HepG2 (cell line): ENCODE data around the gene SFTA2. TPM values are rescaled to one million over a fixed set of nuclear protein-coding genes. Genes with fewer than 3 reads are reported as not detected.
A peak's percentile ranks its signal among the peaks of the same experiment; 100 is the strongest.

ENCODE experiments used
- AHR ChIP-seq: IDR thresholded peaks from 2 replicates; pipeline ENCODE4 v1.6.1; 2018; ENCODE audit warnings: missing genetic modification reagents, missing compliant biosample characterization
- ATF7 ChIP-seq, 2 experiments: fragments of 450-650 bp in 1 of 2; sonication (generic) in 1 of 2; formaldehyde crosslinking in 1 of 2; IDR thresholded peaks; 2 replicates each; pipeline versions ENCODE4 v1.4.0 to v1.6.1; 2016 to 2020; ENCODE audit warnings: antibody characterized with exemption in 1 of 2, mild to moderate bottlenecking in 1 of 2, missing genetic modification reagents in 1 of 2
- DNMT1 ChIP-seq: sonication (generic); formaldehyde crosslinking; IDR thresholded peaks from 2 replicates; pipeline ENCODE4 v1.5.1; 2020; ENCODE audit warnings: mild to moderate bottlenecking, missing genetic modification reagents
- IKZF4 ChIP-seq: sonication (generic); formaldehyde crosslinking; IDR thresholded peaks from 2 replicates; pipeline ENCODE4 v1.5.1; 2020; ENCODE audit warnings: borderline replicate concordance, mild to moderate bottlenecking, low read depth, missing genetic modification reagents; ENCODE audit errors: not compliant biosample characterization
- ISL2 ChIP-seq: sonication (generic); formaldehyde crosslinking; IDR thresholded peaks from 2 replicates; pipeline ENCODE4 v1.5.0; 2020; ENCODE audit warnings: missing genetic modification reagents
- JUN ChIP-seq: sonication (generic); formaldehyde crosslinking; IDR thresholded peaks from 2 replicates; pipeline ENCODE4 v1.4.0; 2020; ENCODE audit warnings: mild to moderate bottlenecking, missing genetic modification reagents
- NR2F6 ChIP-seq, 2 experiments: IDR thresholded peaks; 2 replicates each; pipeline ENCODE4 v1.6.1; 2016; ENCODE audit warnings: antibody characterized with exemption in 1 of 2, mild to moderate bottlenecking in 1 of 2
- PRPF4 ChIP-seq: fragments of 200-400 bp; formaldehyde crosslinking; IDR thresholded peaks from 2 replicates; pipeline ENCODE4 v1.6.1; 2016; ENCODE audit warnings: low read length, low read depth; ENCODE audit not compliant: poor library complexity, severe bottlenecking
- SIX1 ChIP-seq: sonication (generic); formaldehyde crosslinking; IDR thresholded peaks from 2 replicates; pipeline ENCODE4 v1.4.0; 2020; ENCODE audit warnings: missing genetic modification reagents, borderline replicate concordance
- SMARCC2 ChIP-seq: fragments of 450-650 bp; IDR thresholded peaks from 2 replicates; pipeline ENCODE4 v1.6.1; 2017; ENCODE audit warnings: antibody characterized with exemption, mild to moderate bottlenecking
- SP2 ChIP-seq: sonication (generic); formaldehyde crosslinking; IDR thresholded peaks from 2 replicates; pipeline ENCODE4 v1.5.1; 2020; ENCODE audit warnings: mild to moderate bottlenecking, missing genetic modification reagents
- YY1 ChIP-seq: IDR thresholded peaks from 2 replicates; pipeline ENCODE4 v1.6.1; 2011; ENCODE audit warnings: low read length, low read depth, moderate library complexity, mild to moderate bottlenecking; ENCODE audit not compliant: insufficient read depth, insufficient replicate concordance
- ZFP90 ChIP-seq: sonication (generic); formaldehyde crosslinking; IDR thresholded peaks from 2 replicates; pipeline ENCODE4 v1.8.0; 2022; ENCODE audit warnings: missing genetic modification reagents, mild to moderate bottlenecking, inconsistent platforms, borderline replicate concordance
- ZKSCAN8 ChIP-seq: IDR thresholded peaks from 2 replicates; pipeline ENCODE4 v1.6.1; 2016; ENCODE audit warnings: borderline replicate concordance, missing genetic modification reagents, missing compliant biosample characterization
- ZNF143 ChIP-seq: sonication (generic); formaldehyde crosslinking; IDR thresholded peaks from 2 replicates; pipeline ENCODE4 v1.4.0; 2020; ENCODE audit warnings: missing genetic modification reagents
- ZNF235 ChIP-seq: sonication (generic); formaldehyde crosslinking; IDR thresholded peaks from 2 replicates; pipeline ENCODE4 v1.8.1; 2023; ENCODE audit warnings: mild to moderate bottlenecking, missing genetic modification reagents, borderline replicate concordance
- ZNF264 ChIP-seq: sonication (generic); formaldehyde crosslinking; IDR thresholded peaks from 2 replicates; pipeline ENCODE4 v1.4.0; 2020; ENCODE audit warnings: missing genetic modification reagents
- ZNF430 ChIP-seq: sonication (generic); formaldehyde crosslinking; IDR thresholded peaks from 2 replicates; pipeline ENCODE4 v1.9.0; 2021; ENCODE audit warnings: mild to moderate bottlenecking, missing genetic modification reagents
- ZNF496 ChIP-seq: sonication (generic); formaldehyde crosslinking; IDR thresholded peaks from 2 replicates; pipeline ENCODE4 v1.8.1; 2023; ENCODE audit warnings: mild to moderate bottlenecking, moderate library complexity, missing genetic modification reagents; ENCODE audit not compliant: insufficient replicate concordance
- ZNF776 ChIP-seq: sonication (generic); formaldehyde crosslinking; IDR thresholded peaks from 2 replicates; pipeline ENCODE4 v1.4.0; 2020; ENCODE audit warnings: mild to moderate bottlenecking, missing genetic modification reagents
- ZSCAN31 ChIP-seq: sonication (generic); formaldehyde crosslinking; IDR thresholded peaks from 2 replicates; pipeline ENCODE4 v1.5.0; 2020; ENCODE audit warnings: low read depth, mild to moderate bottlenecking, missing genetic modification reagents
- polyA plus RNA-seq, 8 experiments: library from polyadenylated mRNA; depleted of rRNA in 3 of 8; stranded (reverse) in 7 of 8; unstranded in 1 of 8; fragments of >200 nt; fragmentation: Illumina TruSeq in 4 of 8; extraction: Trizol in 4 of 8; gene quantifications; 2 replicates each; pipeline versions ENCODE4 v1.2.1 to v1.2.3, GENCODE V29; 2011 to 2016; ENCODE audit warnings: low read depth in 4 of 8, missing spikeins in 1 of 8, mixed read lengths in 1 of 8; ENCODE audit not compliant: insufficient read depth in 1 of 8
- total RNA-seq, 5 experiments: library from RNA; depleted of rRNA; stranded (reverse); fragments of >200 nt; fragmentation: Illumina TruSeq; extraction: Trizol; gene quantifications; 2 replicates each; pipeline ENCODE4 v1.2.3, GENCODE V29; 2016; ENCODE audit warnings: low read depth in 1 of 5
- TF ChIP-seq, protein P1 (sequence below): sonication (generic); formaldehyde crosslinking; IDR thresholded peaks from 2 replicates; pipeline ENCODE4 v1.4.0; 2020; ENCODE audit warnings: mild to moderate bottlenecking, missing genetic modification reagents
- TF ChIP-seq, protein P2 (sequence below): sonication (generic); formaldehyde crosslinking; IDR thresholded peaks from 2 replicates; pipeline ENCODE4 v1.8.0; 2022; ENCODE audit warnings: missing genetic modification reagents, mild to moderate bottlenecking, inconsistent platforms, borderline replicate concordance
- TF ChIP-seq, protein P3 (sequence below), 2 experiments: fragments of 450-650 bp in 1 of 2; sonication (generic) in 1 of 2; formaldehyde crosslinking; IDR thresholded peaks; 2 replicates each; pipeline versions ENCODE4 v1.5.0 to v1.8.0; 2020 to 2022; ENCODE audit warnings: mild to moderate bottlenecking in 1 of 2, missing genetic modification reagents in 1 of 2
- TF ChIP-seq, protein P4 (sequence below): sonication (generic); formaldehyde crosslinking; conservative IDR thresholded peaks from 2 replicates; pipeline ENCODE4 v1.8.0; 2022; ENCODE audit warnings: mild to moderate bottlenecking, moderate library complexity, missing genetic modification reagents

SFTA2 gene
- total and polyA plus RNA-seq, 2 of the 13 experiments (the other 11 are each of a cell fraction or from before 2014, with no cell fraction given): not detected

DNA sequence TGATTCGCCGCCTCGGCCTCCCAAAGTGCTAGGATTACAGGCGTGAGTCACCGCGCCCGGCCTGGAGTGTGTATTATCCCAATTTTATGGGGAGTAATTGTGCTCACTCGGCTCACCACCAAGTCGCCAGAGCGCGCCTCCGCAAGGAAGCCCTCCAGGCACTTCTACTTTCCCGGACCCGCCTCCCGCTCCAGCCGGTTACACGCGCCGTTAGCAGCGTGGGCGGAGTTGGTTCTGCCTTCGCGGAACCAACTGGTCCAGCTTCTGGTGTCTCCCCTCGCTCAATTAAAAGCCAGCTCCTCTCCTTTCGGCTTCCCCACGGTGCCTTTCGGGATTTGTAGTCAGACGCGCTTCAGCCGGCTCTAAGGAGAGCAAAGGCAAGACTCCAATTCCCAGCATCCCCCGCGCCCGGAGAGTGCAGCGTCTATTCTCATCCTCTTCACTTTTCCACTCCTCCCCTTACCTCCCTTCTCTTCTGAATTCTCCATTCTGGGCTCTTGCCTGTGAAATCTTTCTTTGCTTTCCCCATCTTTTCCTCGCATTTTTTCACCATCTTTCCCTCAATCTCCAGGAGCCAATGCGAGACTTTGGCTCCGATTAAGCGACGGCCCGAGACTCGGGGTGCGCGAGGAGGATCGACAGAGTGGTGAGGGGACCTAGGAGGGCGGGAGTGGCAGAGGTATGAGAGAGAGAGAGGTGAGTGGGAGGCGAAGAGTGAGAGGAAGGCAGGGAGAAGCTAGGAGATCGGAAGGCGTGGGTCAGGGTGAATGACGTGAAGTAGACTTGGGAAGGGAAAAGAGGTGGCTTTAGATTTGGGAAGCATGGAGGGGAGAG lies 24.0 kb downstream of the SFTA2 start, which contains the start of gene GTF2H4 (continued):
- TF ChIP-seq, protein P1, sequence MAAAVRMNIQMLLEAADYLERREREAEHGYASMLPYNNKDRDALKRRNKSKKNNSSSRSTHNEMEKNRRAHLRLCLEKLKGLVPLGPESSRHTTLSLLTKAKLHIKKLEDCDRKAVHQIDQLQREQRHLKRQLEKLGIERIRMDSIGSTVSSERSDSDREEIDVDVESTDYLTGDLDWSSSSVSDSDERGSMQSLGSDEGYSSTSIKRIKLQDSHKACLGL (CRISPR knock-in tag): no peak
- TF ChIP-seq, protein P2, sequence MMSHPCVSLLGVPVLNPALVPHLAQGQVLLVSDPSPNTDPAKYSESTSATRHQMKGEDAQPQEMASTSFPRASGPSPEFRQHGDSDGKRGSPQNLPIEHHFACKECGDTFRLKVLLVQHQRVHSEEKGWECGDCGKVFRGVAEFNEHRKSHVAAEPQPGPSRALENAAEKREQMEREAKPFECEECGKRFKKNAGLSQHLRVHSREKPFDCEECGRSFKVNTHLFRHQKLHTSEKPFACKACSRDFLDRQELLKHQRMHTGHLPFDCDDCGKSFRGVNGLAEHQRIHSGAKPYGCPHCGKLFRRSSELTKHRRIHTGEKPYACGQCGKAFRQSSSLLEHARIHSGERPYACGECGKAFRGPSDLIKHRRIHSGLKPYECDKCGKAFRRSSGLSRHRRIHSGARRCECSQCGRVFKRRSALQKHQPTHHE (CRISPR knock-in tag): no peak
- no peak for TF ChIP-seq ZNF430 (CRISPR knock-in tag)
- no peak for TF ChIP-seq ZFP90 (CRISPR knock-in tag)
- TF ChIP-seq ZNF143 (CRISPR knock-in tag): peak; percentile 100
- TF ChIP-seq ZNF235: no peak
- no peak for TF ChIP-seq JUN (CRISPR knock-in tag)
- no peak for TF ChIP-seq IKZF4 (CRISPR knock-in tag)
- peak; percentile 53 for TF ChIP-seq ZSCAN31
- no peak for TF ChIP-seq ZNF776 (CRISPR knock-in tag)
- TF ChIP-seq DNMT1 (CRISPR knock-in tag): no peak
- TF ChIP-seq AHR: peak; percentile 39; the same call in 1 of the 2 replicates
- TF ChIP-seq ATF7 (IDR thresholded peaks at IDR 0.05): no peak
- TF ChIP-seq ATF7 (CRISPR knock-in tag; IDR thresholded peaks at IDR 0.05): 0 out of 2 replicates have a peak, but pooled peaks have one; percentile 41
- peak; percentile 77 for TF ChIP-seq YY1
- TF ChIP-seq ZNF496 (CRISPR knock-in tag): no peak
- TF ChIP-seq SP2 (CRISPR knock-in tag): no peak; the same call in 1 of the 2 replicates
- TF ChIP-seq, protein P3, sequence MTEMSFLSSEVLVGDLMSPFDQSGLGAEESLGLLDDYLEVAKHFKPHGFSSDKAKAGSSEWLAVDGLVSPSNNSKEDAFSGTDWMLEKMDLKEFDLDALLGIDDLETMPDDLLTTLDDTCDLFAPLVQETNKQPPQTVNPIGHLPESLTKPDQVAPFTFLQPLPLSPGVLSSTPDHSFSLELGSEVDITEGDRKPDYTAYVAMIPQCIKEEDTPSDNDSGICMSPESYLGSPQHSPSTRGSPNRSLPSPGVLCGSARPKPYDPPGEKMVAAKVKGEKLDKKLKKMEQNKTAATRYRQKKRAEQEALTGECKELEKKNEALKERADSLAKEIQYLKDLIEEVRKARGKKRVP (CRISPR knock-in tag; IDR thresholded peaks at IDR 0.05): no peak; a peak in 1 of 4 replicates
- peak; percentile 61 for TF ChIP-seq ISL2 (CRISPR knock-in tag)
- peak; percentile 88; the same call in 1 of the 2 replicates for TF ChIP-seq ZKSCAN8 (CRISPR knock-in tag)
- no peak for TF ChIP-seq ZNF264 (CRISPR knock-in tag)
- TF ChIP-seq PRPF4: no peak
- TF ChIP-seq, protein P4, sequence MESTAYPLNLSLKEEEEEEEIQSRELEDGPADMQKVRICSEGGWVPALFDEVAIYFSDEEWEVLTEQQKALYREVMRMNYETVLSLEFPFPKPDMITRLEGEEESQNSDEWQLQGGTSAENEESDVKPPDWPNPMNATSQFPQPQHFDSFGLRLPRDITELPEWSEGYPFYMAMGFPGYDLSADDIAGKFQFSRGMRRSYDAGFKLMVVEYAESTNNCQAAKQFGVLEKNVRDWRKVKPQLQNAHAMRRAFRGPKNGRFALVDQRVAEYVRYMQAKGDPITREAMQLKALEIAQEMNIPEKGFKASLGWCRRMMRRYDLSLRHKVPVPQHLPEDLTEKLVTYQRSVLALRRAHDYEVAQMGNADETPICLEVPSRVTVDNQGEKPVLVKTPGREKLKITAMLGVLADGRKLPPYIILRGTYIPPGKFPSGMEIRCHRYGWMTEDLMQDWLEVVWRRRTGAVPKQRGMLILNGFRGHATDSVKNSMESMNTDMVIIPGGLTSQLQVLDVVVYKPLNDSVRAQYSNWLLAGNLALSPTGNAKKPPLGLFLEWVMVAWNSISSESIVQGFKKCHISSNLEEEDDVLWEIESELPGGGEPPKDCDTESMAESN: peak; percentile 79; the same call in 1 of the 2 replicates
- no peak for TF ChIP-seq SMARCC2
- TF ChIP-seq NR2F6 (IDR thresholded peaks at IDR 0.05): no peak
- no peak; the same call in none of the 2 replicates for TF ChIP-seq NR2F6 (CRISPR knock-in tag; IDR thresholded peaks at IDR 0.05)
- TF ChIP-seq SIX1 (CRISPR knock-in tag): peak; percentile 60; the same call in 1 of the 2 replicates
